WTC11 (cell line): Measurements from ENCODE around the gene TMEM178B. TPM values are rescaled to one million over a fixed set of nuclear protein-coding genes. Genes with fewer than 3 reads are reported as not detected.

Experiments used
- ATAC-seq: fragments of 200-7000 bp; cut with Tn5 transposase; 2 replicates; pipeline ENCODE4 v1.10.0; 2021; ENCODE audit warnings: mild to moderate bottlenecking, moderate library complexity
- CTCF ChIA-PET: fragments of 300-600 bp; sonication (Branson Sonifier 250); formaldehyde crosslinking; loops from one replicate; lab custom pipeline; 2021; ENCODE audit warnings: antibody characterized with exemption; lab: Charles Lee
- POLR2A ChIA-PET: fragments of 350-600 bp; sonication (Branson Sonifier 250); formaldehyde crosslinking; loops from one replicate; lab custom pipeline; 2021; ENCODE audit warnings: antibody characterized with exemption; lab: Charles Lee
- DNase-seq: peaks from one replicate; pipeline ENCODE4 v3.0.0; 2021; ENCODE audit warnings: low spot score
- H3K27ac Mint-ChIP-seq: 2 replicates; pipeline ENCODE4 v1.8.0; 2021; ENCODE audit warnings: mixed read lengths
- H3K27me3 Mint-ChIP-seq: 2 replicates; pipeline ENCODE4 v1.8.0; 2021; ENCODE audit warnings: low read depth, mild to moderate bottlenecking, moderate library complexity, mixed read lengths
- H3K36me3 Mint-ChIP-seq: 2 replicates; pipeline ENCODE4 v1.8.0; 2021; ENCODE audit warnings: mixed read lengths
- H3K4me1 Mint-ChIP-seq: 2 replicates; pipeline ENCODE4 v1.8.0; 2022; ENCODE audit warnings: mixed read lengths
- H3K4me3 Mint-ChIP-seq: 2 replicates; pipeline ENCODE4 v1.8.0; 2021; ENCODE audit warnings: mild to moderate bottlenecking, moderate library complexity, mixed read lengths
- H3K9me3 Mint-ChIP-seq: 2 replicates; pipeline ENCODE4 v1.8.0; 2021; ENCODE audit warnings: mixed read lengths
- ATF6 ChIP-seq: sonication (generic); formaldehyde crosslinking; IDR thresholded peaks from 2 replicates; pipeline ENCODE4 v1.8.1; 2023; ENCODE audit warnings: mild to moderate bottlenecking, missing genetic modification reagents
- CBFB ChIP-seq: sonication (generic); formaldehyde crosslinking; IDR thresholded peaks from 2 replicates; pipeline ENCODE4 v1.8.1; 2022; ENCODE audit warnings: mild to moderate bottlenecking, low read depth, missing genetic modification reagents
- E2F4 ChIP-seq: sonication (generic); formaldehyde crosslinking; IDR thresholded peaks from 2 replicates; pipeline ENCODE4 v1.8.1; 2022; ENCODE audit warnings: low read depth, mild to moderate bottlenecking, moderate library complexity, missing genetic modification reagents, borderline replicate concordance
- ETV6 ChIP-seq: sonication (generic); formaldehyde crosslinking; IDR thresholded peaks from 2 replicates; pipeline ENCODE4 v1.8.1; 2022; ENCODE audit warnings: mild to moderate bottlenecking, missing genetic modification reagents
- FOXK1 ChIP-seq: sonication (generic); formaldehyde crosslinking; IDR thresholded peaks from 2 replicates; pipeline ENCODE4 v1.8.0; 2022; ENCODE audit warnings: mild to moderate bottlenecking, moderate library complexity, missing genetic modification reagents
- HMGA2 ChIP-seq: fragments of 250-450 bp; sonication (Bioruptor Pico); IDR thresholded peaks from 2 replicates; pipeline ENCODE4 v1.4.0; 2021; ENCODE audit warnings: mild to moderate bottlenecking, moderate library complexity
- JAZF1 ChIP-seq: fragments of 250-450 bp; sonication (Bioruptor Pico); IDR thresholded peaks from 2 replicates; pipeline ENCODE4 v1.9.0; 2021; ENCODE audit warnings: moderate library complexity, mild to moderate bottlenecking, inconsistent platforms
- JUN ChIP-seq: sonication (generic); formaldehyde crosslinking; IDR thresholded peaks from 2 replicates; pipeline ENCODE4 v1.8.0; 2023; ENCODE audit warnings: mild to moderate bottlenecking, missing genetic modification reagents
- MYBL2 ChIP-seq: sonication (generic); formaldehyde crosslinking; IDR thresholded peaks from 2 replicates; pipeline ENCODE4 v1.8.1; 2023; ENCODE audit warnings: mild to moderate bottlenecking, moderate library complexity, missing genetic modification reagents
- NR1H2 ChIP-seq: sonication (generic); formaldehyde crosslinking; IDR thresholded peaks from 2 replicates; pipeline ENCODE4 v1.9.0; 2021; ENCODE audit warnings: mild to moderate bottlenecking, moderate library complexity, missing genetic modification reagents
- OVOL2 ChIP-seq: fragments of 250-450 bp; sonication (Bioruptor Pico); IDR thresholded peaks from 2 replicates; pipeline ENCODE4 v1.9.0; 2021; ENCODE audit warnings: mild to moderate bottlenecking, borderline replicate concordance
- TEAD1 ChIP-seq: sonication (generic); formaldehyde crosslinking; IDR thresholded peaks from 2 replicates; pipeline ENCODE4 v1.8.0; 2022; ENCODE audit warnings: mild to moderate bottlenecking, missing genetic modification reagents
- TP53 ChIP-seq: sonication (generic); formaldehyde crosslinking; IDR thresholded peaks from 2 replicates; pipeline ENCODE4 v1.8.1; 2023; ENCODE audit warnings: mild to moderate bottlenecking, missing genetic modification reagents
- USF1 ChIP-seq: sonication (generic); formaldehyde crosslinking; IDR thresholded peaks from 2 replicates; pipeline ENCODE4 v1.8.0; 2022; ENCODE audit warnings: mild to moderate bottlenecking, missing genetic modification reagents
- ZNF121 ChIP-seq: sonication (generic); formaldehyde crosslinking; IDR thresholded peaks from 2 replicates; pipeline ENCODE4 v1.8.0; 2023; ENCODE audit warnings: missing genetic modification reagents
- ZNF219 ChIP-seq: sonication (generic); formaldehyde crosslinking; IDR thresholded peaks from 2 replicates; pipeline ENCODE4 v1.8.0; 2023; ENCODE audit warnings: missing genetic modification reagents, mild to moderate bottlenecking, borderline replicate concordance
- ZNF232 ChIP-seq: sonication (generic); formaldehyde crosslinking; IDR thresholded peaks from 2 replicates; pipeline ENCODE4 v1.8.0; 2022; ENCODE audit warnings: mild to moderate bottlenecking, missing genetic modification reagents
- ZNF317 ChIP-seq: sonication (generic); formaldehyde crosslinking; IDR thresholded peaks from 2 replicates; pipeline ENCODE4 v1.8.1; 2023; ENCODE audit warnings: low read depth, mild to moderate bottlenecking, moderate library complexity, missing genetic modification reagents, borderline replicate concordance
- ZNF396 ChIP-seq: fragments of 250-450 bp; sonication (Bioruptor Pico); IDR thresholded peaks from 2 replicates; pipeline ENCODE4 v1.8.0; 2021; ENCODE audit warnings: mild to moderate bottlenecking, moderate library complexity, borderline replicate concordance
- ZNF423 ChIP-seq: fragments of 250-450 bp; sonication (Bioruptor Pico); IDR thresholded peaks from 2 replicates; pipeline ENCODE4 v2.1.2; 2022; ENCODE audit warnings: mild to moderate bottlenecking, moderate library complexity
- ZNF512 ChIP-seq: sonication (generic); formaldehyde crosslinking; IDR thresholded peaks from 2 replicates; pipeline ENCODE4 v1.8.1; 2022; ENCODE audit warnings: missing genetic modification reagents, borderline replicate concordance
- total RNA-seq: library from RNA; stranded (reverse); gene quantifications from 3 replicates; pipeline ENCODE4 v1.2.3, GENCODE V29; 2021
- TF ChIP-seq, protein P1 (sequence below): fragments of 250-450 bp; sonication (Bioruptor Pico); IDR thresholded peaks from 2 replicates; pipeline ENCODE4 v1.9.0; 2021; ENCODE audit warnings: moderate library complexity, mild to moderate bottlenecking, inconsistent platforms, borderline replicate concordance
- TF ChIP-seq, protein P2 (sequence below): sonication (generic); formaldehyde crosslinking; IDR thresholded peaks from 2 replicates; pipeline ENCODE4 v1.8.0; 2023; ENCODE audit warnings: missing genetic modification reagents
- TF ChIP-seq, protein P3 (sequence below): sonication (generic); formaldehyde crosslinking; IDR thresholded peaks from 2 replicates; pipeline ENCODE4 v1.8.0; 2023; ENCODE audit warnings: mild to moderate bottlenecking, missing genetic modification reagents
- TF ChIP-seq, protein P4 (sequence below): fragments of 250-450 bp; sonication (Bioruptor Pico); IDR thresholded peaks from 2 replicates; pipeline ENCODE4 v1.9.0; 2021; ENCODE audit warnings: mild to moderate bottlenecking

The TMEM178B gene
- total RNA-seq, 1 experiment from 2014 or later = 20.4 TPM

DNA sequence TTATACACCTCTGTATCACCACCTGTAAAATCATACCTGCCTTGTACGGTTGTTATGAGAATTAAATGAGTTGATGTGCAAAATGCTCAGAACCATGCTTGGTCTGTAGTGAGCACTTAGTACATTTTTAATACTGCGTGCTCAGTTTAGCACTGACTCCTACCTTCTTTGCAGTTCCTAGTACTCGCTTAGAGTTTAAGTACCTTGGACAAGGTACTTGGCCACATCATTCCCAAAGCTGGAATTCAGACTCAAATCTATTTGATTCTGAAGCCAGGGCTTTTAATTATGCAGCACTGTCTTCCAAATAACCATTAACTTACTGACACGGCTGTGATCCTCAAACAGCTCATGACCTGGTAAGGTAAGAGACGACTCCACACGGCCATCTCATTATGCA is 377.4 kb downstream of the TMEM178B start:
- ChIA-PET CTCF (no interaction called here), POLR2A (no interaction called here)
- ATAC-seq (no peak), DNase-seq (no peak)
- no peaks in the 10 kb centered on the region for H3K4me1 Mint-ChIP-seq
- no peak overlapping the region for H3K4me3 Mint-ChIP-seq
- H3K36me3 Mint-ChIP-seq = no peaks in the 10 kb centered on the region
- TF ChIP-seq ZNF512 (CRISPR knock-in tag) = no peak
- no peak for TF ChIP-seq ZNF121 (CRISPR knock-in tag)
- no peak for TF ChIP-seq ETV6
- TF ChIP-seq NR1H2 (CRISPR knock-in tag) = no peak
- TF ChIP-seq HMGA2 (CRISPR knock-in tag) = no peak
- TF ChIP-seq, protein P1, sequence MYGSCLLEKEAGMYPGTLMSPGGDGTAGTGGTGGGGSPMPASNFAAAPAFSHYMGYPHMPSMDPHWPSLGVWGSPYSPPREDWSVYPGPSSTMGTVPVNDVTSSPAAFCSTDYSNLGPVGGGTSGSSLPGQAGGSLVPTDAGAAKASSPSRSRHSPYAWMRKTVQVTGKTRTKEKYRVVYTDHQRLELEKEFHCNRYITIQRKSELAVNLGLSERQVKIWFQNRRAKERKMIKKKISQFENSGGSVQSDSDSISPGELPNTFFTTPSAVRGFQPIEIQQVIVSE = no peak
- TF ChIP-seq ZNF396 = no peak
- TF ChIP-seq TEAD1 (CRISPR knock-in tag) = no peak
- no peak for TF ChIP-seq ZNF423 (CRISPR knock-in tag)
- TF ChIP-seq, protein P2, sequence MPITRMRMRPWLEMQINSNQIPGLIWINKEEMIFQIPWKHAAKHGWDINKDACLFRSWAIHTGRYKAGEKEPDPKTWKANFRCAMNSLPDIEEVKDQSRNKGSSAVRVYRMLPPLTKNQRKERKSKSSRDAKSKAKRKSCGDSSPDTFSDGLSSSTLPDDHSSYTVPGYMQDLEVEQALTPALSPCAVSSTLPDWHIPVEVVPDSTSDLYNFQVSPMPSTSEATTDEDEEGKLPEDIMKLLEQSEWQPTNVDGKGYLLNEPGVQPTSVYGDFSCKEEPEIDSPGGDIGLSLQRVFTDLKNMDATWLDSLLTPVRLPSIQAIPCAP (CRISPR knock-in tag) = no peak
- TF ChIP-seq, protein P3, sequence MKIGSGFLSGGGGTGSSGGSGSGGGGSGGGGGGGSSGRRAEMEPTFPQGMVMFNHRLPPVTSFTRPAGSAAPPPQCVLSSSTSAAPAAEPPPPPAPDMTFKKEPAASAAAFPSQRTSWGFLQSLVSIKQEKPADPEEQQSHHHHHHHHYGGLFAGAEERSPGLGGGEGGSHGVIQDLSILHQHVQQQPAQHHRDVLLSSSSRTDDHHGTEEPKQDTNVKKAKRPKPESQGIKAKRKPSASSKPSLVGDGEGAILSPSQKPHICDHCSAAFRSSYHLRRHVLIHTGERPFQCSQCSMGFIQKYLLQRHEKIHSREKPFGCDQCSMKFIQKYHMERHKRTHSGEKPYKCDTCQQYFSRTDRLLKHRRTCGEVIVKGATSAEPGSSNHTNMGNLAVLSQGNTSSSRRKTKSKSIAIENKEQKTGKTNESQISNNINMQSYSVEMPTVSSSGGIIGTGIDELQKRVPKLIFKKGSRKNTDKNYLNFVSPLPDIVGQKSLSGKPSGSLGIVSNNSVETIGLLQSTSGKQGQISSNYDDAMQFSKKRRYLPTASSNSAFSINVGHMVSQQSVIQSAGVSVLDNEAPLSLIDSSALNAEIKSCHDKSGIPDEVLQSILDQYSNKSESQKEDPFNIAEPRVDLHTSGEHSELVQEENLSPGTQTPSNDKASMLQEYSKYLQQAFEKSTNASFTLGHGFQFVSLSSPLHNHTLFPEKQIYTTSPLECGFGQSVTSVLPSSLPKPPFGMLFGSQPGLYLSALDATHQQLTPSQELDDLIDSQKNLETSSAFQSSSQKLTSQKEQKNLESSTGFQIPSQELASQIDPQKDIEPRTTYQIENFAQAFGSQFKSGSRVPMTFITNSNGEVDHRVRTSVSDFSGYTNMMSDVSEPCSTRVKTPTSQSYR (CRISPR knock-in tag) = no peak
- no peak for TF ChIP-seq ZNF232 (CRISPR knock-in tag)
- TF ChIP-seq ZNF219 (CRISPR knock-in tag) = no peak
- TF ChIP-seq OVOL2 (CRISPR knock-in tag) = no peak
- TF ChIP-seq JUN (CRISPR knock-in tag) = no peak
- no peak for TF ChIP-seq E2F4 (CRISPR knock-in tag)
- TF ChIP-seq CBFB (CRISPR knock-in tag) = no peak
- TF ChIP-seq MYBL2 (CRISPR knock-in tag) = no peak
- no peak for TF ChIP-seq JAZF1
- H3K27ac Mint-ChIP-seq = no peak overlapping the region
- no peaks in the 10 kb centered on the region for H3K27me3 Mint-ChIP-seq
- no peaks in the 10 kb centered on the region for H3K9me3 Mint-ChIP-seq

GRCh38 chr7:141452911-141453310 is 379.0 kb downstream of the TMEM178B start:
- DNase-seq = no peak
- CTCF ChIA-PET = no interaction called here
- Mint-ChIP-seq H3K27me3 (no peaks in the 10 kb centered on the region), H3K9me3 (no peaks in the 10 kb centered on the region), H3K4me3 (no peak overlapping the region), H3K27ac (no peak overlapping the region), H3K4me1 (no peaks in the 10 kb centered on the region), H3K36me3 (no peaks in the 10 kb centered on the region)
- ATAC-seq = no peak
- POLR2A ChIA-PET = no interaction called here
- TF ChIP-seq ATF6 (CRISPR knock-in tag) = no peak
- TF ChIP-seq CBFB (CRISPR knock-in tag) = no peak
- TF ChIP-seq USF1 (CRISPR knock-in tag) = no peak
- no peak for TF ChIP-seq ZNF317 (CRISPR knock-in tag)
- TF ChIP-seq, protein P4, sequence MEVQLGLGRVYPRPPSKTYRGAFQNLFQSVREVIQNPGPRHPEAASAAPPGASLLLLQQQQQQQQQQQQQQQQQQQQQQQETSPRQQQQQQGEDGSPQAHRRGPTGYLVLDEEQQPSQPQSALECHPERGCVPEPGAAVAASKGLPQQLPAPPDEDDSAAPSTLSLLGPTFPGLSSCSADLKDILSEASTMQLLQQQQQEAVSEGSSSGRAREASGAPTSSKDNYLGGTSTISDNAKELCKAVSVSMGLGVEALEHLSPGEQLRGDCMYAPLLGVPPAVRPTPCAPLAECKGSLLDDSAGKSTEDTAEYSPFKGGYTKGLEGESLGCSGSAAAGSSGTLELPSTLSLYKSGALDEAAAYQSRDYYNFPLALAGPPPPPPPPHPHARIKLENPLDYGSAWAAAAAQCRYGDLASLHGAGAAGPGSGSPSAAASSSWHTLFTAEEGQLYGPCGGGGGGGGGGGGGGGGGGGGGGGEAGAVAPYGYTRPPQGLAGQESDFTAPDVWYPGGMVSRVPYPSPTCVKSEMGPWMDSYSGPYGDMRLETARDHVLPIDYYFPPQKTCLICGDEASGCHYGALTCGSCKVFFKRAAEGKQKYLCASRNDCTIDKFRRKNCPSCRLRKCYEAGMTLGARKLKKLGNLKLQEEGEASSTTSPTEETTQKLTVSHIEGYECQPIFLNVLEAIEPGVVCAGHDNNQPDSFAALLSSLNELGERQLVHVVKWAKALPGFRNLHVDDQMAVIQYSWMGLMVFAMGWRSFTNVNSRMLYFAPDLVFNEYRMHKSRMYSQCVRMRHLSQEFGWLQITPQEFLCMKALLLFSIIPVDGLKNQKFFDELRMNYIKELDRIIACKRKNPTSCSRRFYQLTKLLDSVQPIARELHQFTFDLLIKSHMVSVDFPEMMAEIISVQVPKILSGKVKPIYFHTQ (CRISPR knock-in tag) = no peak
- TF ChIP-seq TP53 (CRISPR knock-in tag) = no peak
- TF ChIP-seq ZNF232 (CRISPR knock-in tag) = no peak
- TF ChIP-seq JAZF1 = no peak
- no peak for TF ChIP-seq FOXK1 (CRISPR knock-in tag)
